Measurements from ENCODE around the gene PORCN.

DNA sequence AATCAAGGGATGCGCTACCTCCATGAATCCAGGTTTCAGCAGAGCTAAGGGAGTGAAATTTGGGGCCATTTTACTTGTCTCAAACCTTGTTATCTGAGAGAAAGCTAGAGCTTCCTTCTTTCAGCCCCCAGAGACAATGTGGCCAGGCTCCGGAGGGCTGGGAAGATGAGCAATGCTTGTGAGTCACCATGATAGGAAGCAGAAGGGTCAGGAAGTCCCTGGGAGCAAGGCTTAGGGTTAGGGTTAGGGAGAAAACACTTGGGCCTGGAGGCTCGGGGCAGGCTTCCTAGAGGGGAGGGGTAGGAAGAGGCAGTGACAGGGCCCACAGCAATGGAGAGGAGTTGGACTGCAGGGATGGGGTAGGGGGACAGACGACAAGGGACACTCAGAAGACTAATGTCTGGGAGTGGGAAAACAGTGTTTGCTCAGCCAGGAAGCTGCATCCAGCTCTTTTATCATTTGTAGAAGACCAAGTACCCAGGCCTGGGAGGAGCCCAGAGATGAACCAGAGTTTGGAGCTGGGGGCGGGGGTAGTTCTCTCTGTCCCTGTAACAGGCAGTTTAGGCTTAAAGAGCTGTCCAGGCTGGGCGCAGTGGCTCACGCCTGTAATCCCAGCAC lies 16.4 kb upstream of the PORCN start:
- TF ChIP-seq, protein P1, sequence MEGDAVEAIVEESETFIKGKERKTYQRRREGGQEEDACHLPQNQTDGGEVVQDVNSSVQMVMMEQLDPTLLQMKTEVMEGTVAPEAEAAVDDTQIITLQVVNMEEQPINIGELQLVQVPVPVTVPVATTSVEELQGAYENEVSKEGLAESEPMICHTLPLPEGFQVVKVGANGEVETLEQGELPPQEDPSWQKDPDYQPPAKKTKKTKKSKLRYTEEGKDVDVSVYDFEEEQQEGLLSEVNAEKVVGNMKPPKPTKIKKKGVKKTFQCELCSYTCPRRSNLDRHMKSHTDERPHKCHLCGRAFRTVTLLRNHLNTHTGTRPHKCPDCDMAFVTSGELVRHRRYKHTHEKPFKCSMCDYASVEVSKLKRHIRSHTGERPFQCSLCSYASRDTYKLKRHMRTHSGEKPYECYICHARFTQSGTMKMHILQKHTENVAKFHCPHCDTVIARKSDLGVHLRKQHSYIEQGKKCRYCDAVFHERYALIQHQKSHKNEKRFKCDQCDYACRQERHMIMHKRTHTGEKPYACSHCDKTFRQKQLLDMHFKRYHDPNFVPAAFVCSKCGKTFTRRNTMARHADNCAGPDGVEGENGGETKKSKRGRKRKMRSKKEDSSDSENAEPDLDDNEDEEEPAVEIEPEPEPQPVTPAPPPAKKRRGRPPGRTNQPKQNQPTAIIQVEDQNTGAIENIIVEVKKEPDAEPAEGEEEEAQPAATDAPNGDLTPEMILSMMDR (IDR thresholded peaks at IDR 0.05), result no peak
- no peak for TF ChIP-seq POLR2A (IDR thresholded peaks at IDR 0.05)
